SIG-M5 (cell line): ENCODE results near the gene ABLIM1.

Source experiments
- DNase-seq: peaks from one replicate; lab custom pipeline; 2025; lab: John Stamatoyannopoulos, UW

The ABLIM1 gene

DNA sequence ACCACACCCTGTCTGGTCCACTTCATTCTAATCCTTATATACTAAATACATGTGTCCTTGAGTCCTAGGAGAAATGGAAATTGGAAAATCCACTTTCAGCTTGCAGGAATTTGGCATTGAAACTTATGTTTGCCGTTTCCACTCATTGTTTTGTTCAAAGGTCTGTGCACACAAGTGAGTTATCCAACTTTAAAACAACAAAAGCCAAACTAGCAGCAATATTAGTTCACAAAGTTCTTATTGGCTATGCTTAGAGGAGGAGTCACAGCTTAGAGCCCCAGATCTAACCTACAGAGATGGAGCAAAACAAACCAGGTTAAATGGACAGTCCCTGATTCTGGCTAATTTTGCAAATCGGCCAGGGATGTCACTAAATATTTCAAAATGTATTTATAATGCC, 209.2 kb downstream of the ABLIM1 start:
- DNase-seq, result no peak

DNA sequence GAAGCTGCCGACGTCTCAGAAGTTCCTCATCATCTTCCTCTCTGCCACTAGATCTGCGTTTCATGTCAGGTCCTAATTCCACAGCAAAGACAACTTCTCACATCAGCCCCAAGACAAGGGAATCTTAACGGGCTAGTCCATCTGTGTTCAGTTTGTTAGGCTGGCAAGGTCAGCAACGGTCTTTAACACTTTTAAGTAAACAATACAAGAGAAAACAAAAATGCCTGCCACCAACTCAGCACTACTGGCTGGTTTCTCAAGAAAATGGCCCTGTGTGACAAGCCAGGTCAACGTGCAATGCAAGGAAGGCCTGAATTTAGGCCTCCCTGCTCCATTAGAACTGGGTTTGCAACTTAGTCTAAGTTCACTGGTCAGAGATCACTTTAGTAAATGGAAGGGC, 212.7 kb downstream of the ABLIM1 start:
- DNase-seq, result no peak

DNA sequence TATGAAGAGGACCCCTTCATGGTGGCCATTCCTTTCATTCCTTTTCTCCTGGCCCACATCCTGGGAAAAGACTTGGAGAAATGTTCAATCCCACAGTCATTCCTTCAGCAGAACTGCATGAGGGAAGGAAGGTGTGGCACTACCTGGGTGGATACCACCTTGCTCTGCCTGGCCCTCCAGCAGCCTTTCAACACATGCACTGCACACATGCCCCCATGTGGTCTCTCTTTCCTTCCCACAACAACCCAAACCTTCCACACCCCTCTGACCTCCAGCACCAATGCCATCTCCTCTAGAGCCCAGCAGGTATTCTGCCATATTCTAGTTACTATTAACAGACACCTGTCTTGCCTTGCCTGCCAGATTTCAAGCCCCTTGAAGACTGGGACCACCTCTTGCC, 213.3 kb downstream of the ABLIM1 start:
- no peak for DNase-seq

DNA sequence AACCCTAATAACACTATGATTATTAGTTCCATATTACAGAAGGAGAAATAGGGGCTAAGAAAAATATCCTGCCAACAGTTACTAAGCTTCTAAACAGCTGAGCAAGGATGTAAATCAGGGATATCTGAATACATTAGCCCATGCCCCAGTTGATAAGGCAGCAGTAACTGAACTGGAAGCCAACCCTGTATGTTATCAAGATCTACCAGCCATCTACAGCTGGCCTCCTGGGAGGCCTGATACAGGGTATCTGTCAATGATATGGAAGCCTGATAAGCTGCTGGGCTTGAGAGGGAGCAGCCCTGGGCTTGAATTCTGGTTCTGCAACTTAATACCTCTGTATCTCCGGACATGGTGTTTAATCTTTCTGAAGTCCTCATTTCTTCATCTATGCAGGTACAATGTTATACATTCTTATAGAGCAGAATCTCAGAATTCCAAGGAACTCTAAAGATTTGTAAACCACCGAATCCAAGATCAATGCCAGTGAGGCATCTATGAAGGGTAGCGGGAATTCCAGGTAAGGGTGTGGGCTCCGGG, 215.9 kb downstream of the ABLIM1 start:
- no peak for DNase-seq

DNA sequence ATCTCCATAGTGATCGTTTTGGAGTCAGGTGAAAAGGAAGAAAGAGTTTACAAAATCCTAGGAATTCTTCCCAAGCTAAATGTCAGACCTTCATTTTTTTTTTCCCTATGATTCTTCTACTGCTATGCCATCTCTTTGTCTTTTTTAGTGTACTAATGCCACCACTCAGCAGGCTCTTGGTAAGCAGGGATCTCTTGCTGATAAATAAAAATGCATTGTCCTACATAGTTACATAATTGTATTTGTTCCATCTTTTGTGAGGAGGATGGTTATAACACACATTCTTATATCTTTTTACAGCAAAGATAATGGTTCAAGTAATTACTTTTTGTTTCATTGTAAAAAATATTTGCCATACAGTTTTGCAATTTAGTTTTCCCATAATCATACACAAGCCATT, 217.0 kb downstream of the ABLIM1 start:
- DNase-seq, result no peak

DNA sequence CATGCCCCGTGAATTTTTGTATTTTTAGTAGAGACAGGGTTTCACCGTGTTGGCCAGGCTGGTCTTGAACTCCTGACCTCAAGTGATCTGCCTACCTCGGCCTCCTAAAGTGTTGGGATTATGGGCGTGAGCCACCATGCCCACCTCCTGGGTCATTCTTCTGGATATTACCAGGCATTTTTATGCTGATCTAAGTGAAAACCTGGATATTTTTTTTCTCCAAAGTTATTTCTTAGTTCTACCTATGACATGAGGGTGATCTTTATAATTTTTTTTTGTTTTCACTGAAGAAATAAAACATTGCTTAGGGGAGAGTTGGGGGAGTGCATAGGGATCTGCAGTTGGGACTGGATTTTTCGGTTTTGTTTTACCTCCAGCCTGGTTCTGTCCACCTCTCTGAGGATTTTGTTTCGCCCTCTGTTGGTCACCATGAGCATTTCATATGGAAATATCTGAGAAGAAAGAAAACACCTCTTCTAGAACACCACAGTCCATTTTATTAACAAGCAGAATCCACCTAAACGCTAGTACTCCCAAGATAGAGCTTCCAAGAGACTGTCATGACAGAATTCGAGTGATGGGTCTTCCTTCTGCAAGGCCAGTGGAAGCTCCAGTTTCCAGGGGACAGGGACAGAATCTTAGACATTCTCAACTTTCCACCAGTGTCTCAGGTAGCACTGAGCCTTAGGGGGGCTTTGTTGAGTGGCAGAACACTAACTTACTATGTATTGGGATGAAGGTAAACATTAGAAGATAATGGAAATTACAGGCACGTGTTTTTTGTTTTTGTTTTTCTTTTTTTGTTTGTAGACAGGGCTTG, 220.4 kb downstream of the ABLIM1 start:
- no peak for DNase-seq

DNA sequence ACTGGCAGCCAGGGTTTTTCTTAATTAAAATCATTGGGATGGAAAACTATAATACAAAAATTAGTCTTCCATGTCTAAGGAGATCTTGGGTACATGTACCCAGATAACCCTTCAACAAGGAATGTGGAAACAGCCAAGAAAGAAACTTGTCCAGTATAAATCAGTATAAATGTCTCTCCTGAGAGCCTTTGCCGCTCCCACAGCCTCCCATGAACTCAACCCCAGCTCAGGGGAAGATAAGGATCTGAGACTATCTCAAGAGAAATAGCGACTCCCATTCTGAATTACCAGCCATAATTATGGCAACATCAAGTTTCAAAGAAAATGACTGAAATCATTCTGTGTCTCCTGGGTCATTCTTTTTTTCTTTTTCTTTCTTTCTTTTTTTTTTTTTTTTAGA, 221.1 kb downstream of the ABLIM1 start:
- DNase-seq, result no peak

DNA sequence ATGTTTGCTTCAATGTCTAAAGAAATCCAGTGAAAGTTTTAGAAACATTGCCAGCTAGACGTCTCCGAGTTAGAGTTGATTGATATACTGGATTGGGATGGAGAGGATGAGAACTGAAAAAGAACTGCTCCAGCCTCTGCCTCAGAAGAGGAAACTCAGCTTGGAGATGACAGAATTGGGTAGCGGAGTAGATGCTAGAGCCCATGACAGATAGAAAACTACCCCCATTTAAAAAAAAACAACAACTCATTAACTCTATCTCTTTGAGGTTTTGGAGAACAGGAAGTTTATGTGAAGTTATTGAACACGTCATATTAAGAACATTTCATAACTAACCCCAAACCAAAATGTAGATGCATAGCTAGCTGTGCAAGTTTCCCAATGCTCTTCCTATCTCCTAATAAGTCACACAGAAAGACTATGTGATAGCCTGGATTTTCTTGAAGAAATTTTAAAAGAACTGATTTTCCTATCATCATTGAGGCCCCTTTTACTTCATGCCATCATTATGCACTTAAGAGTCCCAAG, 225.4 kb downstream of the ABLIM1 start:
- no peak for DNase-seq

DNA sequence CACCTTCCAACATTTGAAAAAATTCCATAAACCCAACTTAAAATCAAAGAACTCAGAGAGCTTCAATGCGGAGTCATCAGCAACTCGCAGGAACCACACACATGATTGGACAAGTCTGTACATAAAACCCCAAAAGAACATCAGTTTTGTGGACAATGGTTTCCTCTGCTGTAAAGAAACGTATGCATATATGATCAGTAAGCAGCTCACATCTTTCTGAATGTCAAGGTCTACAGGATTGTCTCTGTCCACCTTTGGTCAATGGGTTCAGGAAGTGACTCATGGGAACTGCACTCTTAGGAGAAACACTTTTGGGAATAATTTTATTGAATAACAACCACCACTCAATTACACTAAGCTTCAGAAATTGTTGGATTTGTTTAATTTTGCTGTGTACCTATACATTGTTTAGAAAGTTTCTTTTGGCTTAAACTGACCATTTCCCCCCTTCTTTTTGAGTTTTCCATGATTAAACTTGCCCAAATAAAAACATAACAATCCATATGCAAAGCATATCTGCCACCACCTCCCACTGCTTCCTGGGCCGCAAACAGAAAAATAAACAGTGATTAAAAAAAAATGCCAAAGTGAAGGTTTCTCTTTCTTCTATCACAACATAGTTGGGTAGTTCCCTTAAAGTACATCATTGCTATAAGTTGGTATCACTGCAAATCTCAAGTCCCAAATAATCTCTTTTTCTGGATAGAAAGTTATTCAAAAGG, 226.5 kb downstream of the ABLIM1 start:
- no peak for DNase-seq

DNA sequence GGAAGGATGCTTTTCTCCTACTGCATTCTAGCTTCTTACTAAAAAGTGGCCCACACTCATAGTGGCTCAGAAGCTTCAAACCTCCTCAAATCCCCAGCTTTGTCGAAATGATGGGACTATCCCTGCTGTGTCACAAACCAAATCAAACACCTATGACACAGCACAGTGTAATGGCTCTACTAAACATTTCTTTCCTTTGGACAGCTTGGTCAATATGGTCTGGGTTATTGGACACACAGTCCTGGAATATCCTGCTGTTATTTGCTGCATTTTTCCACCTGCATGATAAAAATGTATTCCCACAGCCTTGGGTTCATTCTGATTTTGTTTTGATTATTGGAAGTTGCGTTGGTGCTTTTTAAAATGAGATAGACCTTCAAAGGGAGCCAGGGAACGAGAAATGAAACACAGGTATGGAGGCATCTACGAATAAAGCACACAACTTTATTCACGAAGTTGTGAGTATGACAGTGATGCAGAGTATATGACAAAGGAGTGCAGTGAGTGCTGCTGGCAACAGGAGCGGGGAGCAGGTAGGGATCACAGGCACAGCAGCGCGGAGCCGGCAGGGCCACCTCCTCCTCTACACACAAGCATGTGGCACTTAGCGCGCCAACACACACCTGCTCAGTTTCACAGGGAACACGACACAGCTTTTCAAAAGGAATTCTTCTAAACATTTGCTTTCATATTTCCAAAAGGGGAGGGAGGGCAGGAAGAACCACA, 227.2 kb downstream of the ABLIM1 start:
- no peak for DNase-seq

DNA sequence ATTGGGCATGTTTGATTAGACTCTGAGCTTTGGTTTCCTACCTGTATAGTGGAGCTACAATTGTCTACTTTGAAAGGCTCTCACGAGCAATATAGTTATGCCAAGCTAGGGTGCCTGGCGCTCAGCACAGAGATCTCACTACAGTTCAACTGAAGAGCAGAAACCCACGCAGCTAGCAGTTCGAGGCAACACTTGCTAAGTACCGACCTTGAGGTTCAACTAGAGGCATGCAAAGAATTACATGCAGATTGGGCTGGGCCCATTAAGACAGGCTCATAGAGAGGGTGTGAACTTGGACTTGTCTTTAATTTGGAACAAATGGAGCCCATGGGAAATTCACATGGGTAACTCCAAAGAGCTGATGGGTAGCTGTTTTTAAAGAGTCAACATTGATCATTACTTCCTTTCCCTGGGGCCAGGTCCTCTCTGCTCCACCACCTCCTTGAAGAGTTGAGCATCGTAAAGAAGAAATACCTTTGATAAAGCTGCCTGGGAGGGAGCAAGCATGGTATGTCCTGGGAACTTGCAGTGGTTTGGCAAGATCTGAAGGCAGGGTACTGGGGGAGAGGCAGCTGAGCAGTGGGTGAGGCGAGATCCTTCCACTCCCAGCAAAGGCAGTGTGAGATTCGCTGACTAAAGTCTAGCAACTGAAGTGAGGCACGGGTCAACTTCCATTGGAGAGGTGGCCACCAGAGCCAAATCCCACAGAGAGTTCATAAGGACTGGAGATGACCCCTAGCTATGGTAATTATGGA, 228.3 kb downstream of the ABLIM1 start:
- DNase-seq, result no peak

DNA sequence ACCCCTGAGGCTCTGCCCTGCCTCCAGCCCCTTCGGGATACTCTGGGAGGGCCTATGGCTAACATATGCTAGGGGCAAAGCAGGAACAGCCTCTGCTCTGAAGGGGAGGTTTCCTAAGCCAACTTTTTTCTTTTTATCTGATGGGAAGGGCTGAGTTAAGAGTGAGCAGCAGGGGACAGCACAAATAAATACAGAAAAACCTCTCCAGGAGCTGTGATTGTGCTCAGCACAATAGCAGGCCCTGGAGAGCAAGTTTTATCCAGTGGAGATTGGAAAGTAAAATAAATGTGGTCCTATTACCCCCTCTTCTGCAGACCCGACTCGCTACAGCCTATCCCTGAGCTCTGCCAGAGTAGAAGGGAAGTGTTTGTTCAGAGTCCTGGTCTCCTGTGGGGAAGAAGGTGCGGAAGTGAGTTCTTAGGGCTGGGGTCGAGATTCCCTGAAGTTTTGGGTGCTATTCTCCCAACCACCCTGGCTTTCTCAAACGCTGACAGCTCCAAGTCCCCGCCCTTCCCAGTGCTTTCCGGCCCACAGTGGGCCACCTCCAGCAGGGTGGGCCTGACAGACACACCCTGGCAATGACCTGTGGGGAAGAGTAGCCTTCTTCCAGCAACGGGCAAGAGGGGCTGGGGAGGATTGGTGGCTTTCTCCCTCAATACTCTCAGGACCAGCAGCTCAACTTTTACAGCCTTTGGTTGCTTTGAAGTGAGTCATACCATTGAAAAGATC, 230.8 kb downstream of the ABLIM1 start:
- DNase-seq, result no peak

DNA sequence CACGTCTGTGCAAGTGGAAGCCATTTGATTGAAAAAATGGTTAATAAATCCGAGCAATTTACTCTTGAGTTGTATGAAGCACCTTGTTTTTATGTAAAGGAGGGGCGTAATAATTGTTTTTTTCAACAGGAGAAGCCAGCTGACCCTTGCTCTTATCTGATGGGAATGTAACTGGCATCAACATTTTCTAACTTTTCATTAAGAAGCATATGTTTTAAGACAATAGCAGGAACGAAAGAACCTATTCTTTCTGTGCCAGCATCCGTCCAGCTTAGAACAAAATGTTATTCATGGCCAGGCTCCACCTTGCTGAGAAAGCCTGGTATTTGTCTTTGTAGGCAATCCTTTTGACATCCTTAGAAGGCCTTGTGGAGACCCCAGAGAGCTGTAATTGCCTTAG, 231.6 kb downstream of the ABLIM1 start:
- DNase-seq, result no peak

DNA sequence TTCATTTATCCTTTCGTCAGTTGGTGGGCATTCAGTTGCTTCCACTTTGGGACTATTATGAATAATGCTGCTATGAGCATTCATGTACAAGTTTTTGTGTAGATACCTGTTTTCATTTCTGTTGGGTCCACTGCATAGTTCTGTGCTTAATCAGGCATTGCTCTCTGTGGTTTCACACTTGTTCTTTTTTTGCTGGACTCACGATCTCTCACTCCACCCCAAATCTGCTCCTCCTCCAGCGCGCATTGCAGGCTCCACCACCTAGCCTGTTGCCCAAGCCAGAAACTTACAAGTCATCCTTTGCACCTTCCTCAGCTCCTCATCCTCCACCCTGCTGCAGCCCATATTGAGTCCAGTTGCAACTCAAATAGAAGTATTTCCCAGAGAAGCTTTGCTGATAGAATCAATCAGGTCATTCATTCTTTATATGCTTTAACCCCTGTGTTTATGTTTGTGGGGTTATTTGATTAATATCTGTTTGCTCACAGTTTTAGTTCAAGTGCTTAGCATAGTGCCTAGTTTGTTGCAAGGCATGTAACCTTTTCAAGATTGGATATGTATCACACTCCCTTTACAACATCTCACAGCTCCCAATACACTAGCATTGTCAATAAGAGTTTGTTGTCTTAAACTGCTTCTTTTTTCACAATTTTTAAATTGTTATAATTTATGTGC, 237.1 kb downstream of the ABLIM1 start:
- DNase-seq, result no peak

DNA sequence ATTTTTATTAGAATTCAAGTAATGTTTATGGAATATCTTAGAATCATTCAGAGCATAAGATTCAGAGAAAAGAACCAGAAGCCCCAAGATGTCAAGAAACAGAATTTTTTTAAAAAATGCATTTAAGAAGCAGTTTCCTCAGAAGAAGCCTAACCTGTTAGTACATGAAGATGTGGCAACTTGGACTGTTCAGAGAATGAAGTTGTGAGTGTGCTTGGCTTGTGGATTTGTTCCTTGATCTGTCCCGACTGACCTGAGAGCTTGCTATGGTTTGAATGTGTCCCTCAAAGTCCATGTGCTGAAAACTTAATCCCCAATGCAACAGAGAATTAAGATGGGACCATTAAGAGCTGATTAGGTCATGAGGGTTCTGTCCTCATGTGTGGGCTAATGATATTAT, 240.0 kb downstream of the ABLIM1 start:
- no peak for DNase-seq

DNA sequence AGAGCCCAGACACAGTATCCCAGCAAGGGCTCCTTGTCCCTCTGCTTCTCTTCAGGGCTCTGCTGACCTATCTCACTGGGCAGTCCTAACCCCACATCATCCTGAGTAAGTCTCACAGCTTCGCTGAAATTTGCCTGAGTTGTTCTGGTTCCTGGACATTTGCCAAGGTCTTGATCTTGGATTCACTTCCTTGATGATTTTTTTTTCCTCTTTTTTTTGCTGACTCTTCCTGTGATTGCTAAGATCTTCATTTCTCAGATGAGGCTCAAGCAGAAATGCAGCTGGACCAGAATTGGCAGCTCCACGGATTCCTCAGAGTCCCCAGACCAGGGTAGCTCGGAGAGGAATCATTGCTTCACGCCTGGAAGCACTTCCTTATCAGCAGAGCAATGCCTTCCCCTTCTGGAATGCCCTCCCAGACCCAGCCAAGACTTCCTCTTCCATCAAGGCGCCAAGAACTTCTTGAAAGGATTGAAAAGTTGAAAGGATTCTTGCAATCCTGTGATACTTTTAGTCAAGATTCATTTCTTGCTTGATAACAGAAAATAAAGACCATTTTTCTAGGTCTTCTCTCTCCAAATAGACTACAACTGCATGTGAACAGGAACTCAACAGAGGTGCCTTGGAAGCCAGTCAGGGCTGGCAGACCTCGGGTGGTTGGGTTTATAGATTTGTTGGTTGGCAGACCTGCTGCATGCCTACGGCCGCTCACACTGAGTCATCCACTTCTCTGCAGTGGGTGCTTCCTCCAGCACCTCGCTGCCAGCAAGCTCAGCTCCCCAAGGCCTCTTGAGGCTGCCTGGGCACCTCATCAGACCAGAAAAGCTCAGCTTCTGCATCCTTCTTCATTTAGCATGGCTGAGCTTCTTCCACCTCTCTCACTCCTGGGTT, 244.9 kb downstream of the ABLIM1 start:
- no peak for DNase-seq

DNA sequence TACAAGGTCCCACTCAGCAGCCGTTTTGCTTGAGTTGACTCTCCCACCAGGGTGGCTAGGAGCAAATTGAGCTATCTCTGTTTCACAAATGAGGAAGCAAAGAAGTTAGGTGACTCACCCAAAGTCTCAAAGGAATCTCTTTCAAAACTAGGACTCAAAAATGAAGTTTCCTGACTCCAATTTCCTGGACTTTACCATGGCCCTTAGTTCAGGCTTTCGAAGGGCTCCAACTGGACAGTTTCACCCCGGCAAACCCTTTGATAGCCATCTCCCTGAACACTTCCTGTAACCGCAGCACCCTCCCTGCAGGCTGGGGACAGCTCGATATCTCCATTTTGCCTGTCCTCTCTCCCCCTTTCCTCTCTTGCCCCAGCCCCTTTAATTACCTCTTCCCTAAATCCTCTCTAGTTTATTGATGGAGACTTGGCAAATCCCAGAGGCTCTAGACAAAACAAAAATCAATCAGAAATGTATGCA, 249.1 kb downstream of the ABLIM1 start:
- DNase-seq, result no peak

DNA sequence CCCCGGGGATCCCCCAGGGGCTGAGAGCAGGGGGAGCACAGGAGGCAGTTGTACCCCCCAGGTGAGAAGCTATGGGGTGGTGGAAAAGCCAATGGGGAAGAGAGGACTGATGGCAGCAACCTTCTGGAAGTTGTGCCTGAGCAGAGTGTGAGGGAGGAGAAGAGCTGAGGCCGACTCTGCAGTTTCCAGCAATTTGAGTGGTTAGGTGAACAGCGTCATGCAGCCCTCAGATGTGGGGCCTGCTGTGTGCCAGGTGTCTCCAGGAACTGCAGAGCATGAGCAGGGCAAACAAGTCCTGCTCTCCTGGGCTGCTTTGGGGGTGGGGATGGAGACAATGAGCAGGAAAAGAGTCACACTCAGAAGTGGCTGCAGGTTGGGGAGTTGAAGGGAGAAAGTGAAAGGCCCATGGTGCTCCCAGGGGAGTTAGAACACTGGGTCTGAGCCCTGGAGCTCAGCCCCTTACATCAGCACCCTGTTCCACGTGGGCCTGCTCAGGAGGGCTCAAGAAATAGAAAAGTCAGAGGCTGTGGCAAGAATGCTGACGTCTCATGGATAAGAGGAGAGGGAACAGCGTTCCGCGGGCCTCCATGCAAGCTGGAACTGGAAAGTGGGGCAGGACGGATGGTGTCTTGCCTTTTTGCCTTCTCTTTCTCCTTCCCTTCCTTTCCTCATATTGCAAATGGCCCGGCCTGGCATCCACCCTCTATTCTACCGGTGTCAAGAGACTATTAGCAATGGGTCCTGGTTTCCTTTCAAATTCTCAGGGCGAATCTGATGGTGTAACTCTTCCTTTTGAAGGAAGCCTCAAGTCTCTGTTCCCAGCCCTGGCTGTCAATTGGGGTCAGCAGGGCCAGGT, 249.7 kb downstream of the ABLIM1 start:
- no peak for DNase-seq
